Mesenteric fat pad (tissue), 1 donor: ENCODE data around the gene GAL3ST1. TPM values are rescaled to one million over a fixed set of nuclear protein-coding genes. Genes with fewer than 3 reads are reported as not detected.
"Not testable (repeated sequence)": the region's sequence is repeated elsewhere in the genome, so short reads cannot be mapped to it uniquely, and the experiment has no call there.

Experiments used
- DNase-seq: peaks from one replicate; pipeline ENCODE4 v3.0.0-alpha.2; 2020; ENCODE audit warnings: low spot score
- total RNA-seq: library from RNA; stranded (reverse); fragmentation: NEBNext Ultra II Directional; extraction: Animal tissue kit (Norgen Biotek cat#: 25700); gene quantifications from one replicate; pipeline ENCODE4 v1.2.1, GENCODE V29; 2021
- donor health status: DM: yes; HTN: yes; CAD: no.

The GAL3ST1 gene
- total RNA-seq, 1 donor from 2014 or later: not detected

- no peak for DNase-seq
Observed at GRCh38 chr22:30565341-30565740, 9.1 kb downstream of the GAL3ST1 start.

- DNase-seq: no peak
Observed at GRCh38 chr22:30564761-30565119, 9.7 kb downstream of the GAL3ST1 start.

- DNase-seq: no peak
Observed at GRCh38 chr22:30564045-30564760, 10.3 kb downstream of the GAL3ST1 start.

- DNase-seq: no peak
Observed at GRCh38 chr22:30562366-30562765, 12.1 kb downstream of the GAL3ST1 start.

- DNase-seq: no peak
Observed at GRCh38 chr22:30561402-30562189, 12.9 kb downstream of the GAL3ST1 start.

GRCh38 chr22:30560643-30561202, 13.7 kb downstream of the GAL3ST1 start:
- DNase-seq: not testable (repeated sequence)

- no peak for DNase-seq
Observed at GRCh38 chr22:30559889-30560288, 14.6 kb downstream of the GAL3ST1 start.

GRCh38 chr22:30557243-30557642, 17.2 kb downstream of the GAL3ST1 start:
- DNase-seq: no peak

GRCh38 chr22:30556388-30556787, 18.1 kb downstream of the GAL3ST1 start:
- DNase-seq: no peak

- no peak for DNase-seq
Observed at GRCh38 chr22:30555282-30556210, 18.9 kb downstream of the GAL3ST1 start.

- DNase-seq: no peak
Observed at GRCh38 chr22:30553971-30554370, 20.5 kb downstream of the GAL3ST1 start.

GRCh38 chr22:30552719-30553118, 21.7 kb downstream of the GAL3ST1 start:
- DNase-seq: no peak

GRCh38 chr22:30551813-30552212, 22.7 kb downstream of the GAL3ST1 start:
- not testable (repeated sequence) for DNase-seq

- no peak for DNase-seq
Observed at GRCh38 chr22:30547188-30547587, 27.3 kb downstream of the GAL3ST1 start.

- no peak for DNase-seq
Observed at GRCh38 chr22:30546616-30547015, 27.8 kb downstream of the GAL3ST1 start, which contains the start of gene SEC14L6. Gene SEC14L6, minus strand, starts transcription at chr22:30546741. Its CDS starts 59 bp downstream, at chr22:30546682.

- no peak for DNase-seq
Observed at GRCh38 chr22:30542811-30543188, 31.7 kb downstream of the GAL3ST1 start.

GRCh38 chr22:30541961-30542810, 32.3 kb downstream of the GAL3ST1 start:
- DNase-seq: no peak

- DNase-seq: not testable (repeated sequence)
Observed at GRCh38 chr22:30541511-30541910, 33.0 kb downstream of the GAL3ST1 start.

- DNase-seq: no peak
Observed at GRCh38 chr22:30539368-30539767, 35.1 kb downstream of the GAL3ST1 start.

- DNase-seq: no peak
Observed at GRCh38 chr22:30538280-30538679, 36.2 kb downstream of the GAL3ST1 start.
